HG02973 (cell line): Measurements from ENCODE around the gene GJB6.
A peak's percentile ranks its signal among the peaks of the same experiment; 100 is the strongest.

Source experiments
- ATAC-seq: cut with Tn5 transposase; IDR thresholded peaks from one replicate; pipeline ENCODE4 v1.9.1; 2021; ENCODE audit warnings: moderate library complexity; ENCODE audit not compliant: unreplicated experiment

Gene GJB6

GRCh38 chr13:20188667-20189553, 43.2 kb downstream of the GJB6 start:
- no peak for ATAC-seq

- ATAC-seq, result no peak
Measured at GRCh38 chr13:20186771-20187170, 45.3 kb downstream of the GJB6 start.

- ATAC-seq, result no peak
Measured at GRCh38 chr13:20185366-20186056, 46.6 kb downstream of the GJB6 start.

- no peak for ATAC-seq
Measured at GRCh38 chr13:20182231-20182846, 49.8 kb downstream of the GJB6 start.

GRCh38 chr13:20181188-20181587, 50.9 kb downstream of the GJB6 start:
- no peak for ATAC-seq

- no peak for ATAC-seq
Measured at GRCh38 chr13:20178156-20178555, 54.0 kb downstream of the GJB6 start.

GRCh38 chr13:20177049-20177831, 54.9 kb downstream of the GJB6 start:
- no peak for ATAC-seq

GRCh38 chr13:20175907-20176652, 56.0 kb downstream of the GJB6 start:
- no peak for ATAC-seq

- ATAC-seq, result no peak
Measured at GRCh38 chr13:20175406-20175794, 56.7 kb downstream of the GJB6 start.

- peak; percentile 88 for ATAC-seq
Measured at GRCh38 chr13:20174656-20175405, 57.3 kb downstream of the GJB6 start.

GRCh38 chr13:20173116-20173746, 58.9 kb downstream of the GJB6 start:
- no peak for ATAC-seq
